HCT116 (cell line): ENCODE measurements around the gene CTDSP1. TPM values are rescaled to one million over a fixed set of nuclear protein-coding genes. Genes with fewer than 3 reads are reported as not detected.

Experiments
- ATAC-seq: fragments of 200-7000 bp; cut with Tn5 transposase; 2 replicates; pipeline ENCODE4 v1.9.1; 2020; ENCODE audit warnings: mild to moderate bottlenecking, moderate library complexity
- BruUV-seq: library from RNA; stranded (reverse); fragments of 400-500 nt; replicated peaks from 2 replicates; lab custom pipeline; 2021; lab: Mats Ljungman, UMichigan
- CTCF ChIA-PET: fragments of 300-600 bp; sonication (Branson Sonifier 250); formaldehyde crosslinking; loops from one replicate; lab custom pipeline; 2021; ENCODE audit warnings: antibody characterized with exemption; lab: Charles Lee
- POLR2A ChIA-PET: fragments of 300-600, 350-600 bp; sonication (Branson Sonifier 250); formaldehyde crosslinking; loops from one replicate; lab custom pipeline; 2021; ENCODE audit warnings: antibody characterized with exemption; lab: Charles Lee
- RAD21 ChIA-PET, 2 experiments: fragments of 300-600 bp; sonication (Branson Sonifier 250); formaldehyde crosslinking; loops; one replicate each; lab custom pipeline; 2023; ENCODE audit warnings: low total read pairs in 2 of 2; ENCODE audit not compliant: uncharacterized antibody in 2 of 2, unreplicated experiment in 2 of 2, low non-redundant PET in 1 of 2; lab: Charles Lee
- DNase-seq: peaks from one replicate; pipeline ENCODE4 v3.0.0-alpha.2; 2010; ENCODE audit warnings: low read depth, low spot score
- H2AFZ ChIP-seq: fragments of 200-600 bp; shearing (Covaris generic), sonication (generic); 2 replicates; pipeline ENCODE4 v1.6.1; 2017; ENCODE audit warnings: low read depth, mixed run types, mixed read lengths, antibody characterized with exemption, low read length; ENCODE audit not compliant: poor library complexity, severe bottlenecking
- H3K27ac ChIP-seq: 2 replicates; pipeline ENCODE4 v1.5.1; 2012; ENCODE audit warnings: low read depth, low read length
- H3K27me3 ChIP-seq: fragments of 200-600 bp; sonication (generic); 2 replicates; pipeline ENCODE4 v1.6.1; 2016; ENCODE audit warnings: mixed run types, low read length, mixed read lengths; ENCODE audit not compliant: insufficient read depth
- H3K36me3 ChIP-seq, 2 experiments: fragments of 200-500 bp in 1 of 2; fragments of 200-600 bp in 1 of 2; sonication (Bioruptor generic) in 1 of 2; sonication (generic) in 1 of 2; 2 replicates each; pipeline versions ENCODE4 v1.5.1 to v1.6.1; 2014 to 2016; ENCODE audit warnings: low read length in 2 of 2, inconsistent platforms in 1 of 2, mixed read lengths in 1 of 2, mixed run types in 1 of 2; ENCODE audit not compliant: insufficient read depth in 2 of 2, control insufficient read depth in 1 of 2
- H3K4me1 ChIP-seq, 2 experiments: fragments of 200-600 bp in 1 of 2; sonication (generic) in 1 of 2; 2 replicates each; pipeline versions ENCODE4 v1.5.1 to v1.6.1; 2012 to 2017; ENCODE audit warnings: low read length in 2 of 2, inconsistent platforms in 1 of 2, mild to moderate bottlenecking in 1 of 2, mixed read lengths in 1 of 2, mixed run types in 1 of 2, moderate library complexity in 1 of 2; ENCODE audit not compliant: insufficient read depth in 2 of 2, control insufficient read depth in 1 of 2
- H3K4me2 ChIP-seq: fragments of 200-600 bp; sonication (generic); 2 replicates; pipeline ENCODE4 v1.6.1; 2017; ENCODE audit warnings: mixed run types, low read length, mixed read lengths
- H3K4me3 ChIP-seq, 2 experiments: fragments of 200-600 bp in 1 of 2; sonication (generic) in 1 of 2; replicated peaks in 1 of 2; 2 replicates each; pipeline ENCODE4 v1.5.1; 2011 to 2016; ENCODE audit warnings: low read length in 2 of 2, control low read depth in 1 of 2, low read depth in 1 of 2, mild to moderate bottlenecking in 1 of 2, mixed read lengths in 1 of 2, mixed run types in 1 of 2
- H3K79me2 ChIP-seq: fragments of 200-600 bp; sonication (generic); 2 replicates; pipeline ENCODE4 v1.6.1; 2017; ENCODE audit warnings: mild to moderate bottlenecking, mixed run types, low read length, moderate library complexity, mixed read lengths; ENCODE audit not compliant: insufficient read depth
- H3K9ac ChIP-seq: fragments of 200-600 bp; sonication (generic); 2 replicates; pipeline ENCODE4 v1.6.1; 2016; ENCODE audit warnings: low read length, mixed read lengths
- H3K9me2 ChIP-seq: fragments of 200-600 bp; sonication (generic), shearing (Covaris generic); 2 replicates; pipeline ENCODE4 v1.6.1; 2017; ENCODE audit warnings: mixed run types, mild to moderate bottlenecking, moderate library complexity; ENCODE audit not compliant: insufficient read depth
- H3K9me3 ChIP-seq, 2 experiments: fragments of 200-500 bp in 1 of 2; fragments of 200-600 bp in 1 of 2; sonication (Bioruptor generic) in 1 of 2; sonication (generic) in 1 of 2; 2 replicates each; pipeline ENCODE4 v1.6.1; 2014 to 2017; ENCODE audit warnings: low read length in 2 of 2, mixed read lengths in 2 of 2, inconsistent platforms in 1 of 2, low read depth in 1 of 2, mild to moderate bottlenecking in 1 of 2, mixed run types in 1 of 2, moderate library complexity in 1 of 2; ENCODE audit not compliant: control insufficient read depth in 1 of 2, insufficient read depth in 1 of 2
- H4K20me1 ChIP-seq: fragments of 200-600 bp; sonication (generic), shearing (Covaris generic); 2 replicates; pipeline ENCODE4 v1.6.1; 2017; ENCODE audit warnings: mixed run types, mild to moderate bottlenecking, moderate library complexity; ENCODE audit not compliant: insufficient read depth
- ATF3 ChIP-seq: IDR thresholded peaks from 2 replicates; pipeline ENCODE4 v1.6.1; 2012
- CEBPB ChIP-seq: IDR thresholded peaks from 2 replicates; pipeline ENCODE4 v1.6.1; 2012; ENCODE audit warnings: low read depth
- EGR1 ChIP-seq: IDR thresholded peaks from 2 replicates; pipeline ENCODE4 v1.6.1; 2012; ENCODE audit warnings: low read depth
- ELF1 ChIP-seq: IDR thresholded peaks from 2 replicates; pipeline ENCODE4 v1.6.1; 2012; ENCODE audit warnings: low read depth, borderline replicate concordance
- EZH2phosphoT487 ChIP-seq: fragments of 200-600 bp; IDR thresholded peaks from 2 replicates; pipeline ENCODE4 v1.6.1; 2018; ENCODE audit warnings: antibody characterized with exemption, borderline replicate concordance
- FOSL1 ChIP-seq: IDR thresholded peaks from 2 replicates; pipeline ENCODE4 v1.6.1; 2012; ENCODE audit warnings: low read depth
- JUND ChIP-seq: IDR thresholded peaks from 2 replicates; pipeline ENCODE4 v1.6.1; 2012
- POLR2AphosphoS5 ChIP-seq: IDR thresholded peaks from 2 replicates; pipeline ENCODE4 v1.6.1; 2011; ENCODE audit warnings: mild to moderate bottlenecking, low read depth, low read length, moderate library complexity
- RAD21 ChIP-seq: IDR thresholded peaks from 2 replicates; pipeline ENCODE4 v1.6.1; 2012; ENCODE audit warnings: low read depth, mild to moderate bottlenecking
- REST ChIP-seq: IDR thresholded peaks from 2 replicates; pipeline ENCODE4 v1.6.1; 2012; ENCODE audit warnings: low read depth
- SIN3A ChIP-seq: IDR thresholded peaks from 2 replicates; pipeline ENCODE4 v1.6.1; 2012; ENCODE audit warnings: low read depth
- SRF ChIP-seq: IDR thresholded peaks from 2 replicates; pipeline ENCODE4 v1.6.1; 2012; ENCODE audit warnings: low read depth
- TCF7L2 ChIP-seq: IDR thresholded peaks from 2 replicates; pipeline ENCODE4 v1.7.0; 2011; ENCODE audit warnings: borderline replicate concordance, inconsistent platforms; ENCODE audit not compliant: insufficient read depth, insufficient read length; ENCODE audit errors: extremely low read depth
- ZFX ChIP-seq: fragments of 450-650 bp; IDR thresholded peaks from 2 replicates; pipeline ENCODE4 v1.6.1; 2017
- ZNF274 ChIP-seq: fragments of 200-500 bp; sonication (Bioruptor generic); IDR thresholded peaks from 2 replicates; pipeline ENCODE4 v1.6.1; 2014; ENCODE audit warnings: mild to moderate bottlenecking, low read depth, low read length, inconsistent platforms
- intact Hi-C: fragments of 100-400 bp; cut with micrococcal nuclease; formaldehyde crosslinking; loops from 2 replicates; pipeline ENCODE4 v1.10.0; 2022
- total RNA-seq: library from RNA; stranded (reverse); gene quantifications from one replicate; pipeline ENCODE4 v1.2.1, GENCODE V29; 2021; ENCODE audit not compliant: unreplicated experiment

CTDSP1 gene
- total RNA-seq, 1 experiment from 2014 or later: 90.7 TPM

GRCh38 chr2:218401890-218402289 lies 2.2 kb downstream of the CTDSP1 start:
- BruUV-seq: no TSS peak
- Histone ChIP-seq H3K27ac (peak overlapping the region; percentile 95; the same call in 1 of the 2 replicates), H3K9me2 (no peaks in the 10 kb centered on the region), H3K4me3 (no peak overlapping the region), H3K4me1 (peaks cover 26 to 52% of the 10 kb centered on the region in 2 experiments), H4K20me1 (no peaks in the 10 kb centered on the region), H3K79me2 (peaks cover 38% of the 10 kb centered on the region), H3K9ac (no peak overlapping the region), H3K27me3 (no peaks in the 10 kb centered on the region), H3K36me3 (peaks cover 17 to 18% of the 10 kb centered on the region in 2 experiments), H3K9me3 (no peaks in the 10 kb centered on the region), H3K4me2 (peak overlapping the region; percentile 86; the same call in 1 of the 2 replicates), H2AFZ (no peak overlapping the region)
- ChIA-PET CTCF (no interaction called here), POLR2A (no interaction called here), RAD21 (no interaction called here)
- no peak for TF ChIP-seq FOSL1
- TF ChIP-seq JUND: no peak
- TF ChIP-seq POLR2AphosphoS5: no peak
- no peak for TF ChIP-seq CEBPB
- TF ChIP-seq ZNF274: no peak
- TF ChIP-seq ELF1: no peak
- TF ChIP-seq EGR1: no peak
- no peak for TF ChIP-seq REST
- no peak for TF ChIP-seq SIN3A
- TF ChIP-seq ATF3: no peak
- TF ChIP-seq TCF7L2: no peak
- TF ChIP-seq RAD21: no peak
- no peak for TF ChIP-seq EZH2phosphoT487
- no peak for TF ChIP-seq ZFX
- no peak for TF ChIP-seq SRF
- intact Hi-C loops: no loop called here
- DNase-seq (no peak), ATAC-seq (no peak)
